Measurements from ENCODE around the gene KDM4B. TPM values are rescaled to one million over a fixed set of nuclear protein-coding genes. Genes with fewer than 3 reads are reported as not detected.

Gene KDM4B
- total RNA-seq, 1 experiment from 2014 or later: 43.7 TPM

DNA sequence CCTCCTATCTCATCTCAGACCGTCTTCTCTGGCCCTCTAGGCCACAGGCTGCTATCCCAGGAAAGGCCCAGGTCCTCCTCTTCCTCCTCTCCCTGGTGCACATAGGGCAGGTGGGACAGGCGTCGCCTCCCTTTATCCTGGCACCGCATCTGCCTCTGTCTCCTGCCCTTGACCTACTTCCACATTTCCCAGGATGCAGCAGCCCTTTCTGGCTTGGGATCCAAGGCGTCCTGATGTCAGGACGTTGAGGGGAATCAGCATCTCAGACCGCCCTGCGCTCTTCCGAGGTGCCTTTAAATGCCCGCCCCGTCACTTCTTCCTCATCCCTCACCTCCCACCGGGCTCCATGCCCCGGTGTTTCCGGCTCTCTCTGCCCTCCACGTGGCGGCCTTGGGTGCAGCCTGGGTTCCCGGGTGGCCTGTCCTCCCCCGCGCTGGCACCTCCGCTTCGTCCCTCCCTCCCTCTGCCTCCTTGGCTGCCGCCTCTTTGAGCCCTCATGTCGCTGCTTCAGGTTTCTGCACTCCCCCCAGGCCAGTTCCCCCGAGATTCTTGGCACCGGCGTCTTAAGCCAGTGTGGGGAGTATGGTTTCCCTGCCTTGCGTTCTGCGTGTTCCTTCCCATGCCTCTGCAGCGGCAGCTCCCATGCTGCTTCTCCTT is 66.3 kb downstream of the KDM4B start:
- Histone ChIP-seq H2AFZ (ENCODE audit: low read length) (no peak overlapping the region), H3K23ac (ENCODE audit: insufficient read length, low read depth, low read length) (no peak overlapping the region), H4K91ac (ENCODE audit: insufficient read length, low read depth, low read length) (no peak overlapping the region), H3T11ph (ENCODE audit: low read length) (no peak overlapping the region), H4K8ac (replicated peaks; ENCODE audit: insufficient read length, low read depth, low read length) (no peak overlapping the region), H2BK12ac (ENCODE audit: insufficient read length, low read depth, low read length) (no peak overlapping the region), H2BK5ac (ENCODE audit: insufficient read length, low read length) (no peak overlapping the region), H2BK15ac (ENCODE audit: low read depth, low read length) (no peak overlapping the region), H3K9ac (ENCODE audit: extremely low read depth, insufficient read length, low read length) (no peak overlapping the region), H3K4ac (ENCODE audit: low read depth, low read length) (no peak overlapping the region), H4K5ac (ENCODE audit: insufficient read length, low read depth, low read length) (no peak overlapping the region), H3K9me3 (ENCODE audit: control insufficient read depth, low read depth, low read length) (no peaks in the 10 kb centered on the region), H3K27ac (ENCODE audit: insufficient read length, low read depth, low read length) (no peak overlapping the region), H2BK20ac (ENCODE audit: low read depth, low read length, poor library complexity, severe bottlenecking) (no peak overlapping the region), H3K4me1 (ENCODE audit: insufficient read depth, low read length) (no peaks in the 10 kb centered on the region), H3K14ac (ENCODE audit: insufficient read depth, low read length) (no peak overlapping the region), H3K56ac (ENCODE audit: insufficient read length, low read depth, low read length) (no peak overlapping the region), H3K4me2 (ENCODE audit: insufficient read depth, insufficient read length, low read length) (no peak overlapping the region), H4K20me1 (ENCODE audit: control insufficient read depth, insufficient read depth, insufficient read length) (no peaks in the 10 kb centered on the region), H3K23me2 (ENCODE audit: insufficient read length, low read depth, low read length, poor library complexity, severe bottlenecking) (no peaks in the 10 kb centered on the region), H2AK5ac (ENCODE audit: insufficient read length, low read length) (no peak overlapping the region), H3K18ac (ENCODE audit: insufficient read length, low read depth, low read length) (no peak overlapping the region), H3K27me3 (ENCODE audit: insufficient read depth, low read length) (no peaks in the 10 kb centered on the region), H3K79me1 (ENCODE audit: insufficient read depth, low read depth, low read length, poor library complexity, severe bottlenecking) (no peaks in the 10 kb centered on the region), H2BK120ac (ENCODE audit: low read depth, low read length, poor library complexity, severe bottlenecking) (no peak overlapping the region), H3K79me2 (ENCODE audit: insufficient read depth, low read length) (no peaks in the 10 kb centered on the region)
- TF ChIP-seq, protein P1, sequence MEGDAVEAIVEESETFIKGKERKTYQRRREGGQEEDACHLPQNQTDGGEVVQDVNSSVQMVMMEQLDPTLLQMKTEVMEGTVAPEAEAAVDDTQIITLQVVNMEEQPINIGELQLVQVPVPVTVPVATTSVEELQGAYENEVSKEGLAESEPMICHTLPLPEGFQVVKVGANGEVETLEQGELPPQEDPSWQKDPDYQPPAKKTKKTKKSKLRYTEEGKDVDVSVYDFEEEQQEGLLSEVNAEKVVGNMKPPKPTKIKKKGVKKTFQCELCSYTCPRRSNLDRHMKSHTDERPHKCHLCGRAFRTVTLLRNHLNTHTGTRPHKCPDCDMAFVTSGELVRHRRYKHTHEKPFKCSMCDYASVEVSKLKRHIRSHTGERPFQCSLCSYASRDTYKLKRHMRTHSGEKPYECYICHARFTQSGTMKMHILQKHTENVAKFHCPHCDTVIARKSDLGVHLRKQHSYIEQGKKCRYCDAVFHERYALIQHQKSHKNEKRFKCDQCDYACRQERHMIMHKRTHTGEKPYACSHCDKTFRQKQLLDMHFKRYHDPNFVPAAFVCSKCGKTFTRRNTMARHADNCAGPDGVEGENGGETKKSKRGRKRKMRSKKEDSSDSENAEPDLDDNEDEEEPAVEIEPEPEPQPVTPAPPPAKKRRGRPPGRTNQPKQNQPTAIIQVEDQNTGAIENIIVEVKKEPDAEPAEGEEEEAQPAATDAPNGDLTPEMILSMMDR (conservative IDR thresholded peaks at IDR 0.05): no peak
- H3K4me3 Mint-ChIP-seq: no peak overlapping the region; a peak in 1 of 5 replicates
- peak overlapping the region in 1 of 3 experiments; percentile 44; a peak in 1 of 7 replicates for H3K27ac Mint-ChIP-seq
- WGBS (ENCODE audit: extremely low coverage, insufficient read length, low lambda C conversion rate): no CpG with 5 or more reads among the region's 29 CpGs
- no peaks in the 10 kb centered on the region for H3K9me3 Mint-ChIP-seq
- H3K36me3 Mint-ChIP-seq (ENCODE audit: insufficient read depth in 1 of 3, low read depth in 3 of 3): peaks cover 6 to 26% (median 25%) of the 10 kb centered on the region in 3 experiments
- peaks cover 0 to 10% of the 10 kb centered on the region in 2 experiments; a peak in 3 of 4 replicates for H3K4me1 Mint-ChIP-seq
- H3K27me3 Mint-ChIP-seq (ENCODE audit: low read depth): no peaks in the 10 kb centered on the region
- no peak for DNase-seq
